ENCODE data around the gene SYAP1.

DNA sequence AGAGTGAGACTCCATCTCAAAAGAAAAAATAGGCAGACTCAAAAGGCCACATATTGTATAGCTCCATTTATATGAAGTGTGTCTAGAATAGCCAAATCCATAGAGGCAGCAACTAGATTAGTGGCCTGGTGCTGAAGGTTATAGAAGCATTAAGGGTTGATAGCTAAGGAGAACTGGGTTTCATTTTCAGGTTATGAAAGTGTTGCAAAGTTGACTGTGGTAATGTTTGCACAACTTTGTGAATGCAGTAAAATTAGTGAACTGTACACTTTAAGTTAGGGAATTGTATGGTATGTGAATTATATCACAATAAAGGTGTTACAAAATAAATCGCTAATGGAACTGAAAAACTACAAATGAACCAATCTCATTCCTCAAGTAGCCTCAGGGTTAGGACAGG is 95.2 kb downstream of the SYAP1 start:
- TF ChIP-seq, protein P1, sequence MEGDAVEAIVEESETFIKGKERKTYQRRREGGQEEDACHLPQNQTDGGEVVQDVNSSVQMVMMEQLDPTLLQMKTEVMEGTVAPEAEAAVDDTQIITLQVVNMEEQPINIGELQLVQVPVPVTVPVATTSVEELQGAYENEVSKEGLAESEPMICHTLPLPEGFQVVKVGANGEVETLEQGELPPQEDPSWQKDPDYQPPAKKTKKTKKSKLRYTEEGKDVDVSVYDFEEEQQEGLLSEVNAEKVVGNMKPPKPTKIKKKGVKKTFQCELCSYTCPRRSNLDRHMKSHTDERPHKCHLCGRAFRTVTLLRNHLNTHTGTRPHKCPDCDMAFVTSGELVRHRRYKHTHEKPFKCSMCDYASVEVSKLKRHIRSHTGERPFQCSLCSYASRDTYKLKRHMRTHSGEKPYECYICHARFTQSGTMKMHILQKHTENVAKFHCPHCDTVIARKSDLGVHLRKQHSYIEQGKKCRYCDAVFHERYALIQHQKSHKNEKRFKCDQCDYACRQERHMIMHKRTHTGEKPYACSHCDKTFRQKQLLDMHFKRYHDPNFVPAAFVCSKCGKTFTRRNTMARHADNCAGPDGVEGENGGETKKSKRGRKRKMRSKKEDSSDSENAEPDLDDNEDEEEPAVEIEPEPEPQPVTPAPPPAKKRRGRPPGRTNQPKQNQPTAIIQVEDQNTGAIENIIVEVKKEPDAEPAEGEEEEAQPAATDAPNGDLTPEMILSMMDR (IDR thresholded peaks at IDR 0.05) = no peak
- no peak for TF ChIP-seq POLR2A (IDR thresholded peaks at IDR 0.05)
- TF ChIP-seq POLR2AphosphoS5 (IDR thresholded peaks at IDR 0.05) = no peak

All from suprapubic skin (tissue), 4 donors.